Hepatocyte (in vitro differentiated cells): Measurements from ENCODE around the gene BCAP31.

Experiments
- EZH2 ChIP-seq: fragments of 200-600 bp; sonication (generic); IDR thresholded peaks from 2 replicates; pipeline ENCODE4 v1.6.1; 2016; ENCODE audit warnings: antibody characterized with exemption, mild to moderate bottlenecking, borderline replicate concordance
- TF ChIP-seq, protein P1 (sequence below): fragments of 200-600 bp; sonication (generic); IDR thresholded peaks from 2 replicates; pipeline ENCODE4 v1.5.1; 2016; ENCODE audit warnings: antibody characterized with exemption, mild to moderate bottlenecking; ENCODE audit not compliant: poor library complexity

GRCh38 chrX:153723351-153724251 is 586 bp downstream of the BCAP31 start:
- no peak for TF ChIP-seq EZH2
- TF ChIP-seq, protein P1, sequence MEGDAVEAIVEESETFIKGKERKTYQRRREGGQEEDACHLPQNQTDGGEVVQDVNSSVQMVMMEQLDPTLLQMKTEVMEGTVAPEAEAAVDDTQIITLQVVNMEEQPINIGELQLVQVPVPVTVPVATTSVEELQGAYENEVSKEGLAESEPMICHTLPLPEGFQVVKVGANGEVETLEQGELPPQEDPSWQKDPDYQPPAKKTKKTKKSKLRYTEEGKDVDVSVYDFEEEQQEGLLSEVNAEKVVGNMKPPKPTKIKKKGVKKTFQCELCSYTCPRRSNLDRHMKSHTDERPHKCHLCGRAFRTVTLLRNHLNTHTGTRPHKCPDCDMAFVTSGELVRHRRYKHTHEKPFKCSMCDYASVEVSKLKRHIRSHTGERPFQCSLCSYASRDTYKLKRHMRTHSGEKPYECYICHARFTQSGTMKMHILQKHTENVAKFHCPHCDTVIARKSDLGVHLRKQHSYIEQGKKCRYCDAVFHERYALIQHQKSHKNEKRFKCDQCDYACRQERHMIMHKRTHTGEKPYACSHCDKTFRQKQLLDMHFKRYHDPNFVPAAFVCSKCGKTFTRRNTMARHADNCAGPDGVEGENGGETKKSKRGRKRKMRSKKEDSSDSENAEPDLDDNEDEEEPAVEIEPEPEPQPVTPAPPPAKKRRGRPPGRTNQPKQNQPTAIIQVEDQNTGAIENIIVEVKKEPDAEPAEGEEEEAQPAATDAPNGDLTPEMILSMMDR: peak; percentile 37
